Measurements from ENCODE around the gene SNU13. TPM values are rescaled to one million over a fixed set of nuclear protein-coding genes. Genes with fewer than 3 reads are reported as not detected.
"Not testable (repeated sequence)": the region's sequence is repeated elsewhere in the genome, so short reads cannot be mapped to it uniquely, and the experiment has no call there.

Gene SNU13
- total RNA-seq, 2 donors from 2014 or later: 183 to 226 TPM

- H3K9me3 ChIP-seq: no peaks in the 10 kb centered on the region
- peak overlapping the region in 1 of 2 donors; percentile 54 for H3K27ac ChIP-seq
- peak overlapping the region in 1 of 2 donors; percentile 30 for H3K4me3 ChIP-seq
- H3K36me3 ChIP-seq: peaks cover 10% of the 10 kb centered on the region
- peak; percentile 94 for DNase-seq (ENCODE audit: low spot score)
- H3K4me1 ChIP-seq: peaks cover 0 to 22% of the 10 kb centered on the region in 2 donors
- TF ChIP-seq CTCF (IDR thresholded peaks at IDR 0.05): peak; percentile 95 to 99
- H3K27me3 ChIP-seq: no peaks in the 10 kb centered on the region
Measured at GRCh38 chr22:41697126-41697775, 8.6 kb upstream of the SNU13 start.

- no peak for DNase-seq (ENCODE audit: low spot score)
Measured at GRCh38 chr22:41696703-41697102, 8.0 kb upstream of the SNU13 start.

GRCh38 chr22:41695211-41695610, 6.5 kb upstream of the SNU13 start:
- Histone ChIP-seq H3K36me3 (peaks cover 10% of the 10 kb centered on the region), H3K27ac (no peak overlapping the region), H3K9me3 (no peaks in the 10 kb centered on the region), H3K4me1 (peaks cover 0 to 22% of the 10 kb centered on the region in 2 donors), H3K4me3 (no peak overlapping the region), H3K27me3 (no peaks in the 10 kb centered on the region)
- no peak for TF ChIP-seq CTCF (IDR thresholded peaks at IDR 0.05)
- no peak for DNase-seq (ENCODE audit: low spot score)

More at GRCh38 chr22:41696703-41697102, 8.0 kb upstream of the SNU13 start:
- Histone ChIP-seq H3K4me1 (peaks cover 0 to 22% of the 10 kb centered on the region in 2 donors), H3K36me3 (peaks cover 10% of the 10 kb centered on the region), H3K27me3 (no peaks in the 10 kb centered on the region), H3K4me3 (no peak overlapping the region), H3K27ac (peak overlapping the region in 1 of 2 donors; percentile 54), H3K9me3 (no peaks in the 10 kb centered on the region)
- no peak for TF ChIP-seq CTCF (IDR thresholded peaks at IDR 0.05)

- no peak overlapping the region for H3K4me3 ChIP-seq
- DNase-seq (ENCODE audit: low spot score): no peak
- no peaks in the 10 kb centered on the region for H3K27me3 ChIP-seq
- H3K36me3 ChIP-seq: peaks cover 10% of the 10 kb centered on the region
- no peak for TF ChIP-seq CTCF (IDR thresholded peaks at IDR 0.05)
- H3K4me1 ChIP-seq: peaks cover 0 to 23% of the 10 kb centered on the region in 2 donors
- no peaks in the 10 kb centered on the region for H3K9me3 ChIP-seq
- H3K27ac ChIP-seq: no peak overlapping the region
Measured at GRCh38 chr22:41690476-41690875, 1.8 kb upstream of the SNU13 start.

- Histone ChIP-seq H3K36me3 (no peaks in the 10 kb centered on the region), H3K27ac (peak overlapping the region; percentile 94 to 95), H3K4me1 (peaks cover 0 to 29% of the 10 kb centered on the region in 2 donors), H3K4me3 (peak overlapping the region; percentile 75 to 76), H3K9me3 (no peaks in the 10 kb centered on the region), H3K27me3 (no peaks in the 10 kb centered on the region)
- TF ChIP-seq CTCF (IDR thresholded peaks at IDR 0.05): no peak
- no peak for DNase-seq (ENCODE audit: low spot score)
Measured at GRCh38 chr22:41687901-41688364, 734 bp downstream of the SNU13 start.

- DNase-seq (ENCODE audit: low spot score); H3K4me3 ChIP-seq; H3K9me3 ChIP-seq; H3K27me3 ChIP-seq; H3K27ac ChIP-seq; H3K36me3 ChIP-seq: not testable (repeated sequence)
- H3K4me1 ChIP-seq: peaks cover 0 to 33% of the 10 kb centered on the region in 2 donors
Measured at GRCh38 chr22:41686890-41687289, 1.8 kb downstream of the SNU13 start.
